ENCODE results near the gene UBXN1.

- TF ChIP-seq CTCF (IDR thresholded peaks at IDR 0.05; ENCODE audit: insufficient read depth, low read length, poor library complexity, severe bottlenecking) (no peak), EZH2phosphoT487 (conservative IDR thresholded peaks at IDR 0.05; ENCODE audit: low read length) (no peak)
These were observed 37.3 kb upstream of the UBXN1 start for GRCh38 chr11:62716206-62716605.
